ENCODE measurements around the gene DDX39A.

Gene DDX39A

DNA sequence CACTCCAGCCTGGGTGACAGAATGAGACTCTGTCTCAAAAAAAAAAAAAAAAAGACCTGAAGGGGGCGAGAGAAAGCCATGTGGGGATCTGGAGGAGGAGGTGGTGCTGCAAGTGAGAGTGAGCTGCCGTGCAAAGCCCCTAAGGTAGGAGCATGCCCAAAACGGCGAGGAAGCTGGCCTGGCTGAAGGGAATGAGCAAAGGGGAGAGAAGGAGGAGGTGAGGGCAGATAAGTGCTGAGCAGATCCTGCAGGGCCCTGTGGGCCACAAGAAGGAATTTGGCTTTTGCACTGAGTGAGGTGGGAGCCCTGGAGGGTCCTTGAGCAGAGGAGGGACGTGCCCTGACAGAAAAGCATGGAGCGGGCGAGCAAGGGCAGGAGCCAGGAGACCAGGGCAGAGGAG is 57.3 kb downstream of the DDX39A start:
- DNase-seq: no peak

Measured in DMS79 (cell line).